HG02763 (cell line): ENCODE measurements around the gene GOLGA1.
A peak's percentile ranks its signal among the peaks of the same experiment; 100 is the strongest.
"Not testable (repeated sequence)": the region's sequence is repeated elsewhere in the genome, so short reads cannot be mapped to it uniquely, and the experiment has no call there.

Experiments used
- ATAC-seq: cut with Tn5 transposase; IDR thresholded peaks from one replicate; pipeline ENCODE4 v1.9.1; 2021; ENCODE audit warnings: mild to moderate bottlenecking, moderate library complexity; ENCODE audit not compliant: unreplicated experiment

The GOLGA1 gene

GRCh38 chr9:124940521-124940893, 376 bp downstream of the GOLGA1 start:
- peak; percentile 30 for ATAC-seq

GRCh38 chr9:124939944-124940343, 939 bp downstream of the GOLGA1 start:
- no peak for ATAC-seq

GRCh38 chr9:124934290-124934689, 6.6 kb downstream of the GOLGA1 start:
- no peak for ATAC-seq

- no peak for ATAC-seq
Observed at GRCh38 chr9:124932333-124932732, 8.6 kb downstream of the GOLGA1 start.

- no peak for ATAC-seq
Observed at GRCh38 chr9:124929464-124929863, 11.4 kb downstream of the GOLGA1 start.

- ATAC-seq: no peak
Observed at GRCh38 chr9:124928116-124928515, 12.8 kb downstream of the GOLGA1 start.

- not testable (repeated sequence) for ATAC-seq
Observed at GRCh38 chr9:124920394-124920793, 20.5 kb downstream of the GOLGA1 start.

GRCh38 chr9:124914753-124915405, 26.0 kb downstream of the GOLGA1 start:
- no peak for ATAC-seq

GRCh38 chr9:124913378-124913777, 27.5 kb downstream of the GOLGA1 start:
- no peak for ATAC-seq

GRCh38 chr9:124911766-124912165, 29.1 kb downstream of the GOLGA1 start:
- ATAC-seq: no peak

- ATAC-seq: no peak
Observed at GRCh38 chr9:124908098-124908497, 32.8 kb downstream of the GOLGA1 start.

- ATAC-seq: no peak
Observed at GRCh38 chr9:124906966-124907365, 33.9 kb downstream of the GOLGA1 start.

- no peak for ATAC-seq
Observed at GRCh38 chr9:124899845-124900244, 41.0 kb downstream of the GOLGA1 start.

GRCh38 chr9:124897570-124898460, 43.1 kb downstream of the GOLGA1 start:
- no peak for ATAC-seq

- no peak for ATAC-seq
Observed at GRCh38 chr9:124894741-124895170, 46.1 kb downstream of the GOLGA1 start.

GRCh38 chr9:124894035-124894740, 46.7 kb downstream of the GOLGA1 start:
- no peak for ATAC-seq

GRCh38 chr9:124890179-124890578, 50.7 kb downstream of the GOLGA1 start:
- no peak for ATAC-seq

GRCh38 chr9:124889006-124889405, 51.9 kb downstream of the GOLGA1 start:
- ATAC-seq: no peak

GRCh38 chr9:124887832-124888231, 53.1 kb downstream of the GOLGA1 start:
- ATAC-seq: no peak

- ATAC-seq: no peak
Observed at GRCh38 chr9:124886866-124887492, 53.9 kb downstream of the GOLGA1 start.

GRCh38 chr9:124886461-124886860, 54.4 kb downstream of the GOLGA1 start:
- ATAC-seq: no peak
